OCI-LY1 (cell line): ENCODE results near the gene MAGI1.

ENCODE experiments used
- H2AFZ ChIP-seq: fragments of 200-600 bp; sonication (generic), shearing (Covaris generic); 2 replicates; pipeline ENCODE4 v1.6.0; 2014; ENCODE audit warnings: antibody characterized with exemption, mild to moderate bottlenecking, low read length
- H3F3A ChIP-seq: fragments of 200-600 bp; sonication (generic), shearing (Covaris generic); 2 replicates; pipeline ENCODE4 v1.6.0; 2014; ENCODE audit warnings: mild to moderate bottlenecking, antibody characterized with exemption, low read length, moderate library complexity; ENCODE audit not compliant: insufficient read depth
- H3K27ac ChIP-seq: fragments of 200-600 bp; sonication (generic); 2 replicates; pipeline ENCODE4 v1.5.1; 2014; ENCODE audit warnings: low read length, mixed run types, mild to moderate bottlenecking, low read depth; ENCODE audit not compliant: poor library complexity, severe bottlenecking
- H3K27me3 ChIP-seq: fragments of 200-600 bp; sonication (generic); 2 replicates; pipeline ENCODE4 v1.6.0; 2014; ENCODE audit warnings: antibody characterized with exemption, mild to moderate bottlenecking, low read length, moderate library complexity; ENCODE audit not compliant: insufficient read depth
- H3K36me3 ChIP-seq: fragments of 200-600 bp; sonication (generic); 2 replicates; pipeline ENCODE4 v1.6.1; 2014; ENCODE audit warnings: mild to moderate bottlenecking, antibody characterized with exemption, low read length, moderate library complexity, mixed read lengths; ENCODE audit not compliant: insufficient read depth
- H3K4me1 ChIP-seq: fragments of 200-600 bp; sonication (generic); 2 replicates; pipeline ENCODE4 v1.5.1; 2014; ENCODE audit warnings: mild to moderate bottlenecking, low read length, moderate library complexity; ENCODE audit not compliant: insufficient read depth, severe bottlenecking
- H3K4me2 ChIP-seq: fragments of 200-600 bp; sonication (generic), shearing (Covaris generic); 2 replicates; pipeline ENCODE4 v1.6.1; 2014; ENCODE audit warnings: low read length
- H3K4me3 ChIP-seq: fragments of 200-600 bp; sonication (generic); 2 replicates; pipeline ENCODE4 v1.5.1; 2014; ENCODE audit warnings: low read length, low read depth, mild to moderate bottlenecking, mixed read lengths; ENCODE audit not compliant: poor library complexity, severe bottlenecking
- H3K79me2 ChIP-seq: fragments of 200-600 bp; shearing (Covaris generic); 2 replicates; pipeline ENCODE4 v1.6.1; 2016; ENCODE audit warnings: mixed run types, low read length, mixed read lengths; ENCODE audit not compliant: insufficient read depth
- H3K9ac ChIP-seq: fragments of 200-600 bp; sonication (generic), shearing (Covaris generic); 2 replicates; pipeline ENCODE4 v1.6.1; 2014; ENCODE audit warnings: mild to moderate bottlenecking, low read length, mixed read lengths
- H3K9me2 ChIP-seq: fragments of 200-600 bp; sonication (generic), shearing (Covaris generic); 2 replicates; pipeline ENCODE4 v1.6.1; 2014; ENCODE audit warnings: low read depth, mild to moderate bottlenecking, low read length, mixed read lengths
- H3K9me3 ChIP-seq: fragments of 200-600 bp; shearing (Covaris generic); 2 replicates; pipeline ENCODE4 v1.6.1; 2014; ENCODE audit warnings: low read length, mixed read lengths
- H4K20me1 ChIP-seq: fragments of 200-600 bp; sonication (generic), shearing (Covaris generic); 2 replicates; pipeline ENCODE4 v1.6.0; 2016; ENCODE audit warnings: mild to moderate bottlenecking, low read length; ENCODE audit not compliant: insufficient read depth
- EZH2 ChIP-seq: fragments of 200-600 bp; sonication (generic), shearing (Covaris generic); IDR thresholded peaks from 2 replicates; pipeline ENCODE4 v1.8.0; 2017; ENCODE audit warnings: borderline replicate concordance, mixed run types, mild to moderate bottlenecking, antibody characterized with exemption, low read length, moderate library complexity, mixed read lengths
- TF ChIP-seq, protein P1 (sequence below): fragments of 200-600 bp; sonication (generic), shearing (Covaris generic); IDR thresholded peaks from 2 replicates; pipeline ENCODE4 v1.5.1; 2017; ENCODE audit warnings: mild to moderate bottlenecking, antibody characterized with exemption, low read length, moderate library complexity, mixed read lengths

Gene MAGI1

DNA sequence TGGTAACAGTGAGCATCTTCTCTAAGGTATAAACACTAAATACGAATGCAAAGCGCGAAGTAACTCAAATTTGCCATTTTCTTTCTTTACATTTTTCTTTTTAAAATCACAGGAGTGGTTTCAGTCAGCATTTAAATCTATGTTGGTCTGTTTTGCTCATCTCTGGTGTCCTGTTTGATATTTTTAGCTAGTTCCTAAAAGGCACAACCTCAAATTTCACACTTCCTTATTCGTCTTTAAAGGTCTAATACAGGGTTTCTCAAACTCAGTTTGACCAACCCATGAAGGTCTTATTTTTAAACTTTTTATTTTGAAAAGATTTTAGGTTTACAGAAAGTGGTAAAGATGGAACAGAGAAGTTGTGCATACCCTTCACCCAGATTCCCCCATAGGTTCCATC, 201.1 kb downstream of the MAGI1 start:
- Histone ChIP-seq H3K4me3 (no peak overlapping the region), H3K27me3 (no peaks in the 10 kb centered on the region), H3K27ac (no peak overlapping the region), H3K79me2 (no peaks in the 10 kb centered on the region), H2AFZ (no peak overlapping the region), H3K9ac (no peak overlapping the region), H4K20me1 (no peaks in the 10 kb centered on the region), H3K9me2 (no peaks in the 10 kb centered on the region), H3K36me3 (no peaks in the 10 kb centered on the region), H3K4me1 (no peaks in the 10 kb centered on the region), H3K9me3 (no peaks in the 10 kb centered on the region), H3F3A (no peaks in the 10 kb centered on the region), H3K4me2 (no peak overlapping the region)
- TF ChIP-seq, protein P1, sequence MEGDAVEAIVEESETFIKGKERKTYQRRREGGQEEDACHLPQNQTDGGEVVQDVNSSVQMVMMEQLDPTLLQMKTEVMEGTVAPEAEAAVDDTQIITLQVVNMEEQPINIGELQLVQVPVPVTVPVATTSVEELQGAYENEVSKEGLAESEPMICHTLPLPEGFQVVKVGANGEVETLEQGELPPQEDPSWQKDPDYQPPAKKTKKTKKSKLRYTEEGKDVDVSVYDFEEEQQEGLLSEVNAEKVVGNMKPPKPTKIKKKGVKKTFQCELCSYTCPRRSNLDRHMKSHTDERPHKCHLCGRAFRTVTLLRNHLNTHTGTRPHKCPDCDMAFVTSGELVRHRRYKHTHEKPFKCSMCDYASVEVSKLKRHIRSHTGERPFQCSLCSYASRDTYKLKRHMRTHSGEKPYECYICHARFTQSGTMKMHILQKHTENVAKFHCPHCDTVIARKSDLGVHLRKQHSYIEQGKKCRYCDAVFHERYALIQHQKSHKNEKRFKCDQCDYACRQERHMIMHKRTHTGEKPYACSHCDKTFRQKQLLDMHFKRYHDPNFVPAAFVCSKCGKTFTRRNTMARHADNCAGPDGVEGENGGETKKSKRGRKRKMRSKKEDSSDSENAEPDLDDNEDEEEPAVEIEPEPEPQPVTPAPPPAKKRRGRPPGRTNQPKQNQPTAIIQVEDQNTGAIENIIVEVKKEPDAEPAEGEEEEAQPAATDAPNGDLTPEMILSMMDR = no peak
- TF ChIP-seq EZH2 = no peak

DNA sequence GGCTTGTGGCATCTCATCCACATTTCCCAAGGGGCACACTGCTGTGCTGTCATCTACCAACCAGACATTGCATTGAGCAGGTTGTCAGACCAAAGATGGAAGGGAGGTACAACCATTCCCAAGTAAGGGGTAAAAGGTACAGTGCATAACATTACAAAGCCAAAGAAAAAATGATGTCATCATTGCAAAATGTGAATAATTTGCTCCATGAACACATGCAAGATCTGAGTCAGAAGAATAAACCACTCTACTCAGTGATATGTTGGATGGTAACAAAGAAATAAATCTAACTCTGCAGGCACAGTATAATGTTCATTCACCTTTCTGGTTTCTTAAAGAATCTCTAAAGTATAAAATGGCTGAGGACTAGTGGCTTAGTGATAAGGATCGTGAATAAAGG, 202.7 kb downstream of the MAGI1 start:
- no peaks in the 10 kb centered on the region for H3K9me3 ChIP-seq
- no peak overlapping the region for H3K4me2 ChIP-seq
- H3K27ac ChIP-seq = no peak overlapping the region
- no peaks in the 10 kb centered on the region for H3K9me2 ChIP-seq
- H3K9ac ChIP-seq = no peak overlapping the region
- no peak for TF ChIP-seq EZH2
- H4K20me1 ChIP-seq = no peaks in the 10 kb centered on the region
- H3F3A ChIP-seq = no peaks in the 10 kb centered on the region
- no peaks in the 10 kb centered on the region for H3K4me1 ChIP-seq
- no peaks in the 10 kb centered on the region for H3K27me3 ChIP-seq
- H3K36me3 ChIP-seq = no peaks in the 10 kb centered on the region
- H2AFZ ChIP-seq = no peak overlapping the region
- H3K79me2 ChIP-seq = no peaks in the 10 kb centered on the region
- no peak overlapping the region for H3K4me3 ChIP-seq

DNA sequence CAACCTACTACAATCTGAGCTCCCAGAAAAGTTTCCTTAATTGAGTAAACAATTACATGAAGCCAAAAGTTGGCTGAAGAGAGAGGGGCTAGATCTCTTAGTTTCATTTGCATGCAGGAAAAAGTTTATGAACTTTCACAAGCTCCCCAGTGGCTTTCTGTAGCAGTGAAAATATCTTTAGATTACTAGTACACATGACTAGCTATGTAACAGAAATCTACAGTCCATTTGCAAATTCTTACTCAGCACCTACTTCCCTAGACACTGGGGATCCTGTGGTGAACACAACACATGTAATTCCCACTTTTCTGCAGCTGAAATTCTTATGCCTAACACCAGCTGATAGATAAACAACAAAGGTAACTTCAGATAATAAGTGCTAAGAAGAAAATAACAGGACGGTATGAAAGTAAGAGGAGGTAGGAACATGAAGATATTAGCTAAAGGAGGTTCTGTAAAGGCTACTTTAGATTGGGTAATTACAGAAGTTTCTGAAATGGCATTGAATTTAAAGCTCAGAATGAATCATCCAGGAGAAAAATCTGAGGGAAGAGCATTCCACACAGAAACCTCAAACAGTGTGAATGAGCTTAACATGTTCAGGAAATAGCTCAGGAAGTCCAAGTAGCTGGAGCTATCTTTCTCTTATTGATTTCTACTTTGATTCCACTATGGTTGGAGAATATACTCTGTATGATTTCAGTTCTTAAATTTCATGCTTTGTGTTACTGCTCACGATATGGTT, 204.8 kb downstream of the MAGI1 start:
- Histone ChIP-seq H3K9me3 (no peaks in the 10 kb centered on the region), H3K9ac (no peak overlapping the region), H3F3A (no peaks in the 10 kb centered on the region), H3K79me2 (no peaks in the 10 kb centered on the region), H2AFZ (no peak overlapping the region), H3K36me3 (no peaks in the 10 kb centered on the region), H3K27me3 (0 out of 2 replicates have a peak, but pooled peaks cover 3% of the 10 kb centered on the region), H3K4me1 (no peaks in the 10 kb centered on the region), H4K20me1 (no peaks in the 10 kb centered on the region), H3K4me2 (no peak overlapping the region), H3K4me3 (no peak overlapping the region), H3K9me2 (no peaks in the 10 kb centered on the region), H3K27ac (no peak overlapping the region)
- TF ChIP-seq, protein P1 = no peak
- no peak for TF ChIP-seq EZH2
